Stomach (tissue), 9 donors: ENCODE measurements around the gene BCAS3. TPM values are rescaled to one million over a fixed set of nuclear protein-coding genes. Genes with fewer than 3 reads are reported as not detected.
A peak's percentile ranks its signal among the peaks of the same experiment; 100 is the strongest.

ENCODE experiments used
- DNase-seq, 2 donors: peaks; one replicate each; pipeline versions ENCODE4 v3.0.0 to v3.0.0-alpha.2; 2013 to 2019
- H3K27ac ChIP-seq, 5 donors: fragments of 200-600 bp in 4 of 5; sonication (generic) in 4 of 5; one replicate each; pipeline ENCODE4 v1.5.1; 2013 to 2019; ENCODE audit warnings: mild to moderate bottlenecking in 1 of 5, moderate library complexity in 1 of 5
- H3K27me3 ChIP-seq, 3 donors: fragments of 200-600 bp; sonication (generic); one replicate each; pipeline ENCODE4 v1.5.1; 2017 to 2019; ENCODE audit warnings: mixed run types in 1 of 3
- H3K36me3 ChIP-seq, 4 donors: fragments of 200-600 bp; sonication (generic); 1 replicate in 3 of 4; 2 replicates in 1 of 4; pipeline ENCODE4 v1.5.1; 2016 to 2019
- H3K4me1 ChIP-seq, 4 donors: fragments of 200-600 bp; sonication (generic); one replicate each; pipeline ENCODE4 v1.5.1; 2016 to 2019
- H3K4me3 ChIP-seq, 4 donors: fragments of 200-600 bp; sonication (generic) in 3 of 4; one replicate each; pipeline ENCODE4 v1.5.1; 2016 to 2019; ENCODE audit warnings: mild to moderate bottlenecking in 1 of 4
- H3K9me3 ChIP-seq, 4 donors: fragments of 200-600 bp; sonication (generic); one replicate each; pipeline ENCODE4 v1.5.1; 2016 to 2019
- EP300 ChIP-seq: sonication (generic); formaldehyde crosslinking; IDR thresholded peaks from one replicate; pipeline ENCODE4 v1.6.1; 2017; ENCODE audit warnings: antibody characterized with exemption
- POLR2A ChIP-seq, 4 donors: fragments of 450-650 bp; IDR thresholded peaks; one replicate each; pipeline ENCODE4 v1.6.1; 2016; ENCODE audit warnings: antibody characterized with exemption in 4 of 4, control low read depth in 2 of 4, mild to moderate bottlenecking in 1 of 4, moderate library complexity in 1 of 4
- POLR2AphosphoS5 ChIP-seq, 3 donors: sonication (generic); formaldehyde crosslinking; IDR thresholded peaks; one replicate each; pipeline ENCODE4 v1.6.1; 2016; ENCODE audit warnings: antibody characterized with exemption in 3 of 3
- WGBS, 5 donors: extraction: QIAGEN DNeasy Blood & Tissue Kit in 3 of 5; methylation state at CpG; one replicate each; pipeline versions ENCODE4 v1.1.5 to v1.1.7; 2013 to 2018; 5-methylcytosine and 5-hydroxymethylcytosine counted together
- intact Hi-C: fragments of 100-400 bp; cut with DNase I; formaldehyde crosslinking; loops from one replicate; pipeline ENCODE4 v1.15.1; 2023; ENCODE audit warnings: low total_unique reads
- polyA plus RNA-seq, 3 donors: library from polyadenylated mRNA; stranded (reverse); fragments of 200-250 nt; gene quantifications; one replicate each; pipeline ENCODE4 v1.2.3, GENCODE V29; 2013
- total RNA-seq, 5 donors: library from RNA; depleted of rRNA; stranded (reverse); fragments of >200 nt; gene quantifications; one replicate each; pipeline versions ENCODE4 v1.1.0 to v1.2.3, GENCODE V29; 2014 to 2016
- TF ChIP-seq, protein P1 (sequence below), 7 experiments: fragments of 450-650 bp in 4 of 7; fragments of 200-600 bp in 3 of 7; sonication (generic) in 3 of 7; IDR thresholded peaks; one replicate each; pipeline ENCODE4 v1.5.1; 2016 to 2019; ENCODE audit warnings: antibody characterized with exemption in 7 of 7, control low read depth in 2 of 7, mild to moderate bottlenecking in 1 of 7
- donor health status: healthy with polysubstance abuse.
- donor health status: Bipolar disorder and iron deficiency.
- donor health status: healthy.

BCAS3 gene
- total and polyA plus RNA-seq, 8 donors, result 4.9 to 150 (median 25.3) TPM

DNA sequence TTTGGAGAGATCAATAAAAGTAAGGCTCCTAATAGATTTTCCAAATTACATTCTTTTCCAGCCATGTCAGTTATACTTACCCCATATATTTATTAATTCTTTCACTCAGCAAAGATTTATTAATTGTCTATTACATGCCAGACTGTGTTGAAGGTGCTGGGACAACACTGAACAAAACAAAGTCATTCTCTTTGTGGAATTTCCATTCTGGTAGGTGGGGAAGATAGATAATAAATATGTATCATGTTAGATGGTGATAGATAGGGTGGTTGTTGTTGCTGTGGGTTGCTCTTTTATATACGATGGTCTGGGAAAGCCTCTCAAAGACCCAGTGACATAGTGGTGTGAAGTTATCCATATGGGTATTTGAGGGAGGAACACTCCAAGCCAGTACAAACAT is 39.1 kb downstream of the BCAS3 start:
- intact Hi-C loops, result no loop called here
- WGBS, 5 donors, result 72 to 95% (median 88%) methylated on average over 1 of the region's 1 CpG

DNA sequence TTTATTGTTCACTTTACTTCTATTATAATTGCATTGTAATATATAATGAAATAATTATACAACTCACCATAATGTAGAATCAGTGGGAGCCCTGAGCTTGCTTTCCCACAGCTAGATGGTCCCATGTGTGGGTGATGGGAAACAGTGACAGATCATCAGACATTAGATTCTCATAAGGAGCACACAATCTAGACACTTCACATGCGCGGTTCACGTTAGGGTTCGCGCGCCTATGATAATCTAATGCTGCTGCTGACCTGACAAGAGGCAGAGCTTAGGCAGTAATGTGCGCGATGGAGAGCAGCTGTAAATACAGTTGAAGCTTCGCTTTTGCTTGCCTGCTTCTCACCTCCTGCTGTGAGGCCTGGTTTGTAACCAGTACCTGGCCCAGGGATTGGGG is 40.2 kb downstream of the BCAS3 start:
- no peak for TF ChIP-seq EP300
- TF ChIP-seq POLR2A (IDR thresholded peaks at IDR 0.05), result no peak
- TF ChIP-seq, protein P1, sequence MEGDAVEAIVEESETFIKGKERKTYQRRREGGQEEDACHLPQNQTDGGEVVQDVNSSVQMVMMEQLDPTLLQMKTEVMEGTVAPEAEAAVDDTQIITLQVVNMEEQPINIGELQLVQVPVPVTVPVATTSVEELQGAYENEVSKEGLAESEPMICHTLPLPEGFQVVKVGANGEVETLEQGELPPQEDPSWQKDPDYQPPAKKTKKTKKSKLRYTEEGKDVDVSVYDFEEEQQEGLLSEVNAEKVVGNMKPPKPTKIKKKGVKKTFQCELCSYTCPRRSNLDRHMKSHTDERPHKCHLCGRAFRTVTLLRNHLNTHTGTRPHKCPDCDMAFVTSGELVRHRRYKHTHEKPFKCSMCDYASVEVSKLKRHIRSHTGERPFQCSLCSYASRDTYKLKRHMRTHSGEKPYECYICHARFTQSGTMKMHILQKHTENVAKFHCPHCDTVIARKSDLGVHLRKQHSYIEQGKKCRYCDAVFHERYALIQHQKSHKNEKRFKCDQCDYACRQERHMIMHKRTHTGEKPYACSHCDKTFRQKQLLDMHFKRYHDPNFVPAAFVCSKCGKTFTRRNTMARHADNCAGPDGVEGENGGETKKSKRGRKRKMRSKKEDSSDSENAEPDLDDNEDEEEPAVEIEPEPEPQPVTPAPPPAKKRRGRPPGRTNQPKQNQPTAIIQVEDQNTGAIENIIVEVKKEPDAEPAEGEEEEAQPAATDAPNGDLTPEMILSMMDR (IDR thresholded peaks at IDR 0.05), result no peak
- no peak for TF ChIP-seq POLR2AphosphoS5 (IDR thresholded peaks at IDR 0.05)
- intact Hi-C loops, result no loop called here
- H3K9me3 ChIP-seq, result no peaks in the 10 kb centered on the region
- peaks cover 0 to 8% (median 3%) of the 10 kb centered on the region in 4 donors for H3K4me1 ChIP-seq
- no peak overlapping the region for H3K27ac ChIP-seq
- no peak overlapping the region for H3K4me3 ChIP-seq
- 90 to 95% (median 91%) methylated on average over 9 of the region's 9 CpGs for WGBS, 5 donors
- DNase-seq, result no peak
- peaks cover 0 to 4% (median under 1%) of the 10 kb centered on the region in 4 donors for H3K36me3 ChIP-seq
- H3K27me3 ChIP-seq, result no peaks in the 10 kb centered on the region

More for the DNA sequence above, 39.1 kb downstream of the BCAS3 start:
- no peak for DNase-seq
- H3K27ac ChIP-seq, result no peak overlapping the region
- peaks cover 0 to 8% (median 3%) of the 10 kb centered on the region in 4 donors for H3K4me1 ChIP-seq
- H3K36me3 ChIP-seq, result peaks cover 0 to 8% (median 4%) of the 10 kb centered on the region in 4 donors
- no peak overlapping the region for H3K4me3 ChIP-seq
- H3K9me3 ChIP-seq, result no peaks in the 10 kb centered on the region
- TF ChIP-seq POLR2AphosphoS5 (IDR thresholded peaks at IDR 0.05) (no peak), EP300 (no peak), POLR2A (IDR thresholded peaks at IDR 0.05) (no peak)
- TF ChIP-seq, protein P1 (IDR thresholded peaks at IDR 0.05), result no peak
- H3K27me3 ChIP-seq, result no peaks in the 10 kb centered on the region

DNA sequence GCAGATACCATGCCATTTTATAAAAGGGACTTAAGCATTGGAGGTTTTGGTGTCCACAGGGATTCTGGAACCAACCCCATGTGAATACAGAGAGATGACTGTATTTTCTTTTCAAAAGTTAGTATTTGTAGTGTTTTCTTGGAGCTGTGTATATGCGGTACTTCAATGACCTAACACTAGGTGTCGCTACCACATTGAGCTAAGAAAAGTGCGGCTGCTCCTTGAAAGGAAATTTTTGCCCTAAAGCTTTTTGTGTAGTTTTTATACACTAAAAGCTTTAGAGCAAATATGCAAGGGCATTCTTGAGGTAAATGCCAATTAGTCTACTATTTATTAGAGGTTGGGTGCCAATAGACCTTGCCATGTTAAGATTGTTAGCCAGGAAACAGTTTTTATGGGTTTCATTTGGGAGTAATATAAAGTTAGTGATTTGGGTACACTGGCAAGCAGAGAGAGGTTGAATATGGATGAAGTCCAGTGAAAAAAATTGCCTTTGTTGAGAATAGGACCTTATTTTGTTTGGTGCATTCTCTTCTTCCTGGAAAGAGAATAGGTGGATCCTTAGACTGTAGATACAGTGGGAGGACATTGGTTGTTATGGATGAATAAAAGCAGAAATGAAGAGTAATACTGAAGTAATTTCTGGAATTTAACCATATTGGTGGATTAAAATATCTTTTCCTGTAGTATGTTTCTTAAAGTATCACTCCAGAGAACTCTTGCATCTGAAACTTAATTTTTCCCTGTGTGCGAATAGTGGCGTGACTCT is 43.3 kb downstream of the BCAS3 start:
- WGBS, 5 donors, result 30 to 40% (median 39%) methylated on average over 5 of the region's 5 CpGs
- intact Hi-C loops, result no loop called here
- H3K9me3 ChIP-seq, result no peaks in the 10 kb centered on the region
- H3K4me1 ChIP-seq, result peaks cover 0 to 8% (median 3%) of the 10 kb centered on the region in 4 donors
- H3K27me3 ChIP-seq, result no peaks in the 10 kb centered on the region
- H3K36me3 ChIP-seq, result peaks cover 0 to 4% (median 0%) of the 10 kb centered on the region in 4 donors
- no peak overlapping the region for H3K4me3 ChIP-seq
- peak in 1 of 3 donors; percentile 28 for TF ChIP-seq POLR2AphosphoS5 (IDR thresholded peaks at IDR 0.05)
- no peak for TF ChIP-seq POLR2A (IDR thresholded peaks at IDR 0.05)
- TF ChIP-seq, protein P1 (IDR thresholded peaks at IDR 0.05), result peak in 5 of 7 experiments; percentile 60 to 88 (median 73)
- TF ChIP-seq EP300, result no peak
- peak in 1 of 2 donors; percentile 87 for DNase-seq
- H3K27ac ChIP-seq, result no peak overlapping the region

DNA sequence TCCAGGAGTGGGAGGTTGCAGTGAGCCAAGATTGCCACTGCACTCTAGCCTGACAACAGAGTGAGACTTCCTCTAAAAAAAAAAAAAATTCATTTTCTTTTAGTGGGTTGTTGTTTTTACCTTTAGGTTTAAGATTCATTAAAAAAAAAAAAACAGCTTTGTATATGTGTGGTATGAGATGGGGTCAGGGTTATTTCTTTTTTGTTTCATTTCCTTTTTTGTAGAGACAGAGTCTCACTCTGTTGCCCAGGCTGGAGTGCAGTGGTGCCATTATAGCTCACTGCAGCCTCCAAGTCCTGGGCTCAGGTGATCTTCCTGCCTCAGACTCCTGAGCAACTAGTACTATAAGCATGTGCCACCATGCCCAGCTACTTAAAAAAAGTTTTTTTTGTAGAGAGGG is 47.0 kb downstream of the BCAS3 start:
- Histone ChIP-seq H3K4me1 (peaks cover 0 to 10% (median 4%) of the 10 kb centered on the region in 4 donors), H3K27ac (no peak overlapping the region), H3K4me3 (no peak overlapping the region), H3K36me3 (peaks cover 0 to 8% (median 0%) of the 10 kb centered on the region in 4 donors), H3K9me3 (no peaks in the 10 kb centered on the region), H3K27me3 (no peaks in the 10 kb centered on the region)
- TF ChIP-seq POLR2A (IDR thresholded peaks at IDR 0.05), result no peak
- TF ChIP-seq POLR2AphosphoS5 (IDR thresholded peaks at IDR 0.05), result no peak
- TF ChIP-seq, protein P1 (IDR thresholded peaks at IDR 0.05), result no peak
- no peak for TF ChIP-seq EP300
- DNase-seq, result no peak
- intact Hi-C loops, result no loop called here
